Neuronal stem cell (in vitro differentiated cells): ENCODE results near the gene EIF3K.
A peak's percentile ranks its signal among the peaks of the same experiment; 100 is the strongest.

Experiments used
- DNase-seq: peaks from one replicate; pipeline ENCODE4 v3.0.0-alpha.2; 2013; ENCODE audit warnings: low spot score
- H2AFZ ChIP-seq: one replicate; pipeline ENCODE4 v1.6.1; 2013; ENCODE audit warnings: mild to moderate bottlenecking, low read length, inconsistent platforms
- H2AK5ac ChIP-seq: 2 replicates; pipeline ENCODE4 v1.6.1; 2013; ENCODE audit warnings: low read depth, mild to moderate bottlenecking, inconsistent platforms, low read length, moderate library complexity, mixed read lengths
- H2BK120ac ChIP-seq: 2 replicates; pipeline ENCODE4 v1.6.1; 2013; ENCODE audit warnings: low read depth, mild to moderate bottlenecking, inconsistent platforms, low read length, moderate library complexity, mixed read lengths
- H2BK12ac ChIP-seq: one replicate; pipeline ENCODE4 v1.6.1; 2013; ENCODE audit warnings: low read length, inconsistent platforms
- H2BK15ac ChIP-seq: 2 replicates; pipeline ENCODE4 v1.6.1; 2013; ENCODE audit warnings: mild to moderate bottlenecking, low read length, inconsistent platforms, mixed read lengths
- H2BK5ac ChIP-seq: one replicate; pipeline ENCODE4 v1.6.1; 2013; ENCODE audit warnings: inconsistent platforms, mild to moderate bottlenecking, low read length, moderate library complexity
- H3K14ac ChIP-seq: one replicate; pipeline ENCODE4 v1.6.1; 2013; ENCODE audit warnings: low read length, inconsistent platforms
- H3K18ac ChIP-seq: 2 replicates; pipeline ENCODE4 v1.6.1; 2013; ENCODE audit warnings: low read length, inconsistent platforms
- H3K23ac ChIP-seq: 2 replicates; pipeline ENCODE4 v1.6.1; 2013; ENCODE audit warnings: low read depth, mild to moderate bottlenecking, mixed read lengths, low read length, inconsistent platforms; ENCODE audit not compliant: poor library complexity
- H3K27ac ChIP-seq: replicated peaks from 3 replicates; pipeline ENCODE4 v1.5.1; 2013; ENCODE audit warnings: low read length, inconsistent platforms
- H3K27me3 ChIP-seq, 3 experiments: 2 replicates each; pipeline ENCODE4 v1.6.1; 2013; ENCODE audit warnings: low read length in 3 of 3, mild to moderate bottlenecking in 2 of 3, inconsistent platforms in 1 of 3, low read depth in 1 of 3, mixed read lengths in 1 of 3, moderate library complexity in 1 of 3; ENCODE audit not compliant: control insufficient read depth in 3 of 3, insufficient read depth in 3 of 3
- H3K36me3 ChIP-seq, 2 donors: replicated peaks in 1 of 2; 2 replicates each; pipeline ENCODE4 v1.6.1; 2013; ENCODE audit warnings: low read length in 2 of 2; ENCODE audit not compliant: control insufficient read depth in 2 of 2, insufficient read depth in 2 of 2
- H3K4ac ChIP-seq: 2 replicates; pipeline ENCODE4 v1.6.1; 2013; ENCODE audit warnings: inconsistent platforms, mild to moderate bottlenecking, low read length, moderate library complexity
- H3K4me1 ChIP-seq, 2 donors: 1 replicate in 1 of 2; 2 replicates in 1 of 2; pipeline ENCODE4 v1.6.1; 2013; ENCODE audit warnings: low read length in 2 of 2, low read depth in 1 of 2; ENCODE audit not compliant: control insufficient read depth in 2 of 2, insufficient read depth in 1 of 2
- H3K4me2 ChIP-seq: one replicate; pipeline ENCODE4 v1.6.1; 2013; ENCODE audit warnings: mild to moderate bottlenecking, low read length, inconsistent platforms; ENCODE audit not compliant: insufficient read depth, poor library complexity, severe bottlenecking
- H3K4me3 ChIP-seq, 2 donors: 2 replicates each; pipeline ENCODE4 v1.5.1; 2013; ENCODE audit warnings: low read length in 2 of 2, mild to moderate bottlenecking in 2 of 2, inconsistent platforms in 1 of 2, moderate library complexity in 1 of 2
- H3K79me1 ChIP-seq: one replicate; pipeline ENCODE4 v1.6.1; 2013; ENCODE audit warnings: low read depth, mild to moderate bottlenecking, inconsistent platforms, low read length, moderate library complexity
- H3K9ac ChIP-seq: one replicate; pipeline ENCODE4 v1.6.1; 2013; ENCODE audit warnings: mild to moderate bottlenecking, low read depth, low read length, inconsistent platforms; ENCODE audit not compliant: poor library complexity
- H3K9me3 ChIP-seq, 2 donors: replicated peaks in 1 of 2; 2 replicates each; pipeline versions ENCODE3 to v1.6.1; 2013; ENCODE audit warnings: low read length in 2 of 2, mild to moderate bottlenecking in 2 of 2, inconsistent platforms in 1 of 2, low read depth in 1 of 2, mixed read lengths in 1 of 2, moderate library complexity in 1 of 2; ENCODE audit not compliant: control insufficient read depth in 2 of 2, insufficient read depth in 1 of 2
- H4K8ac ChIP-seq: one replicate; pipeline ENCODE4 v1.6.1; 2013; ENCODE audit warnings: low read depth, mild to moderate bottlenecking, inconsistent platforms, low read length, moderate library complexity
- H4K91ac ChIP-seq: one replicate; pipeline ENCODE4 v1.6.1; 2013; ENCODE audit warnings: low read length, low read depth, mild to moderate bottlenecking, inconsistent platforms; ENCODE audit not compliant: poor library complexity
- WGBS, 2 donors: extraction: QIAGEN DNeasy Blood & Tissue Kit; methylation state at CpG; one replicate each; pipeline ENCODE4 v1.1.7; 2013; ENCODE audit warnings: missing lambda C conversion rate in 2 of 2, mixed read lengths in 1 of 2; ENCODE audit not compliant: insufficient read length in 2 of 2, insufficient replicate concordance in 1 of 2; ENCODE audit errors: extremely low coverage in 2 of 2; 5-methylcytosine and 5-hydroxymethylcytosine counted together

The EIF3K gene

DNA sequence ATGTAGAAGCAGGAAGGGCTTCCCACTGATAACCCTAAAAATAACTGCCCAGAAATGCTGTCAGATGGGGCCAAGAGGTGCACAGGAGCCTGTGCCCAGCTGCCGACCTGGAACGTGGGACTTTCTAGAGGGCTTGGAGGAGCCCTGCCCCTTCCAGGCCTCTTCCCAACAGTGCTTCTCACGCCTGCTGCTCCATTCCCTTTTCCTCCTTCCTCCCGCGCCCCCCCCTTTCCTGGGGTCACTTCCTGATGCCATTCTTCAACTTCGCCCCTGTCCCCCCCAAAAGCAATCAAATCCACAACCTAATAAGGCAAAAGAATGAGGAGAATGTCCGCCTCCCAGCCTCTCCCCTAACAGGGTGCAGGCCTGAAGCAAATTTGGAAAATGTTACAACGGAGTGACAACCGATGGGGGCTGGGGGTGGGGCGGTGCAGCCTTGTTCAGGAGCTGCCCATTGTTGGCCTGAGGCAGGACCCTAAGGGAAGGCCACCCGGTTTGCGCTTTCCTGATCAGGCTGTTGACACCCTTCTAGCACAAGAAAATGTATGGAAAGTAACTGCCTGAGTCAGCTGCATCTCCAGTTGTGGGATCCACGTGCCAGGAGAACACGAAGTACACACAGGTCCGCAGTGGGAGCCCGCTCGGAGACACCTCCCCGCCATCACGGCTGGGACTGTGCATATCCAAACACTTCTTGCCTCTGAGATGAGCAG is 47.1 kb downstream of the EIF3K start:
- H4K8ac ChIP-seq, result no peak overlapping the region
- no peaks in the 10 kb centered on the region for H3K9me3 ChIP-seq
- H3K18ac ChIP-seq, result peak overlapping the region; percentile 95
- DNase-seq, result peak; percentile 90
- no peaks in the 10 kb centered on the region for H3K27me3 ChIP-seq
- peak overlapping the region; percentile 48 for H2BK120ac ChIP-seq
- H2BK5ac ChIP-seq, result peak overlapping the region; percentile 56
- no peak overlapping the region for H2BK15ac ChIP-seq
- no peak overlapping the region for H2AFZ ChIP-seq
- H3K79me1 ChIP-seq, result peaks cover 1% of the 10 kb centered on the region
- H3K4me1 ChIP-seq, result peaks cover 41 to 67% of the 10 kb centered on the region in 2 donors
- H2AK5ac ChIP-seq, result peak overlapping the region; percentile 21
- H3K23ac ChIP-seq, result no peak overlapping the region
- peak overlapping the region; percentile 54 for H3K4me2 ChIP-seq
- H2BK12ac ChIP-seq, result no peak overlapping the region
- peaks cover 0 to 29% of the 10 kb centered on the region in 2 donors for H3K36me3 ChIP-seq
- no CpG with 5 or more reads among the region's 19 CpGs for WGBS, 2 donors
- peak overlapping the region; percentile 98 for H3K27ac ChIP-seq
- no peak overlapping the region for H3K4me3 ChIP-seq
- no peak overlapping the region for H3K14ac ChIP-seq
- peak overlapping the region; percentile 50 for H3K9ac ChIP-seq
- H3K4ac ChIP-seq, result no peak overlapping the region
- H4K91ac ChIP-seq, result no peak overlapping the region

DNA sequence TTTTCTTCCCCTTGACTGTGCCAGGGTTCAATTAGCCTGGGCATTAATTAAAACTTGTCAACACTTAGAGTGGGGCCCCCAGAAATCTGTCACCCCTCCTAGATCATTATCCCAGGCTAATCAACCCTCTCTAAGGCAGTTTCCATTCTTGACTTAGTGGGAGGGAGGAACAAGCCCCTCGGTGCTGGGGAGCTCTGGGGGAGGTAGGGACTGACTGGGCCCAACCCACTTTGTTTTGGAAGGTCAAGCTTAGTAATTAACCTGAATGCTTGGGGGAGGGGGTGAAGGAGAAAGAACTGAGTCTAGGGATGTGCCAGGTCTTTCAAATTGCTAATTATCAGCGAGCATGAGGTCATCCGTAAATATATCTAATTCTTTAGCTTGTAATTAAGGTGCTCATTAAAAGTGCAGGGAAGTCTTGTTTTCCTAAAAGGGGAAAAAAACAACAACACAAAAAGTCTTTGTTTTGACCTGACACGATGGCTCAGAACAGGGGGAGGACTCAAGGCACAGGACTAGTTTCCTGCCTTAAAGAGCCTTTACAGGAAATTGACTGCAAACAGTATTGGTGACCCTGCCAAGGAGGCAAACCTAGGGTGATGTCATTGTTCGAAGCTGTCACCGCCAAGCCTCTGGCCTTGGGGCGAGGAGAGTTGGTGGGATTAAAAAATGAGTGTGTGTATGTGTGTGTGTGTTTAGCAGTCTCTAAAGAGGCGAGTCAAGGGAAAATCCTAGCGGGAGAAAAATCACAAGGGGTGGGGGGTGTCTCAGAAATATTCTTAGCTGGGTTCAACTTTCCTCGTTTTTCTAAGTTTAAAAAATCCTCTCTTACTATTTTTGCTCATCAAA is 47.9 kb downstream of the EIF3K start:
- Histone ChIP-seq H2BK15ac (no peak overlapping the region), H2AFZ (no peak overlapping the region), H2BK120ac (peak overlapping the region; percentile 48), H3K4me1 (peaks cover 41 to 70% of the 10 kb centered on the region in 2 donors), H2BK5ac (peak overlapping the region; percentile 56), H3K27me3 (no peaks in the 10 kb centered on the region), H3K9ac (peak overlapping the region; percentile 50), H3K18ac (peak overlapping the region; percentile 95), H3K14ac (no peak overlapping the region), H4K8ac (no peak overlapping the region), H3K4me2 (peak overlapping the region; percentile 47), H4K91ac (no peak overlapping the region), H2BK12ac (no peak overlapping the region), H2AK5ac (peak overlapping the region; percentile 21), H3K27ac (peak overlapping the region; percentile 98), H3K79me1 (peaks cover 1% of the 10 kb centered on the region), H3K4ac (no peak overlapping the region), H3K23ac (no peak overlapping the region), H3K4me3 (no peak overlapping the region), H3K9me3 (no peaks in the 10 kb centered on the region), H3K36me3 (peaks cover 0 to 25% of the 10 kb centered on the region in 2 donors)
- peak; percentile 70 for DNase-seq
- no CpG with 5 or more reads among the region's 10 CpGs for WGBS, 2 donors

GRCh38 chr19:38667661-38668171 is 48.7 kb downstream of the EIF3K start:
- DNase-seq, result no peak
- H2BK15ac ChIP-seq, result no peak overlapping the region
- no peaks in the 10 kb centered on the region for H3K27me3 ChIP-seq
- H3K27ac ChIP-seq, result peak overlapping the region; percentile 98
- no peak overlapping the region for H3K4ac ChIP-seq
- no peak overlapping the region for H2AK5ac ChIP-seq
- H3K4me3 ChIP-seq, result no peak overlapping the region
- no peak overlapping the region for H2BK5ac ChIP-seq
- no peak overlapping the region for H4K8ac ChIP-seq
- no peak overlapping the region for H2BK120ac ChIP-seq
- H3K9ac ChIP-seq, result no peak overlapping the region
- H2AFZ ChIP-seq, result no peak overlapping the region
- H3K23ac ChIP-seq, result no peak overlapping the region
- no CpG with 5 or more reads among the region's 8 CpGs for WGBS, 2 donors
- no peak overlapping the region for H2BK12ac ChIP-seq
- H3K36me3 ChIP-seq, result peaks cover 0 to 17% of the 10 kb centered on the region in 2 donors
- no peaks in the 10 kb centered on the region for H3K9me3 ChIP-seq
- no peak overlapping the region for H3K4me2 ChIP-seq
- H3K14ac ChIP-seq, result no peak overlapping the region
- peaks cover 40 to 64% of the 10 kb centered on the region in 2 donors for H3K4me1 ChIP-seq
- H3K18ac ChIP-seq, result no peak overlapping the region
- H4K91ac ChIP-seq, result no peak overlapping the region
- H3K79me1 ChIP-seq, result peaks cover 1% of the 10 kb centered on the region

DNA sequence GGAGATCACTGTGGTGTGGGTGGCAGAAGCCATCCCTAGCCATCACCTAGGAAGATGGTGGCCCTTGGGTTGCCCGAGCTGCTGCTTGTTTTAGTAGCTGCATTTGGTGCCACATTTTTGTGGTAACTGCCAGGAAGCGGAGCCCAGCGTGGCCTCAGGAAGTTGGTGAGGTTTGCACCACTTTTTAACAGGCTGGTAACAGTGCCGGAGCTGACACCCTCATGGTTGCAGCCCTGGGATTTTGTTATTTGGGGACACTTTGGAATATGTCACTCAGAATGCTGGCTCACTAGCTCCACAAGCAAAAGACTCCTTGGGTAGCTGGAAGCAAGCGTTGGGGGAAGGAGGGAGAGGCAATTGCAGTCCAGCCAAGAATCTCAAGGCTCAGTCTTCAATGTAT is 50.6 kb downstream of the EIF3K start:
- Histone ChIP-seq H2BK12ac (no peak overlapping the region), H3K4me1 (peaks cover 38 to 53% of the 10 kb centered on the region in 2 donors), H3K9ac (no peak overlapping the region), H2AK5ac (no peak overlapping the region), H3K79me1 (peaks cover 1% of the 10 kb centered on the region), H3K4ac (no peak overlapping the region), H4K91ac (no peak overlapping the region), H2BK15ac (no peak overlapping the region), H3K4me2 (no peak overlapping the region), H3K27me3 (no peaks in the 10 kb centered on the region), H3K4me3 (no peak overlapping the region), H3K18ac (peak overlapping the region; percentile 72), H3K27ac (no peak overlapping the region), H2AFZ (no peak overlapping the region), H3K14ac (peak overlapping the region; percentile 33), H3K9me3 (no peaks in the 10 kb centered on the region), H2BK5ac (no peak overlapping the region), H3K36me3 (peaks cover 0 to 24% of the 10 kb centered on the region in 2 donors), H4K8ac (no peak overlapping the region), H3K23ac (no peak overlapping the region), H2BK120ac (no peak overlapping the region)
- no CpG with 5 or more reads among the region's 5 CpGs for WGBS, 2 donors
- no peak for DNase-seq
